KMS-11 (cell line): ENCODE data around the gene TMPRSS3.

Experiments used
- H2AFZ ChIP-seq: fragments of 200-600 bp; sonication (generic); 2 replicates; pipeline ENCODE4 v1.6.1; 2016; ENCODE audit warnings: antibody characterized with exemption, mixed run types, low read depth
- H3K27ac ChIP-seq: fragments of 200-600 bp; sonication (generic); 2 replicates; pipeline ENCODE4 v1.6.1; 2016; ENCODE audit warnings: mild to moderate bottlenecking, mixed run types
- H3K27me3 ChIP-seq: fragments of 200-600 bp; sonication (generic); 2 replicates; pipeline ENCODE4 v1.6.1; 2017; ENCODE audit warnings: mild to moderate bottlenecking, low read depth, mixed run types, moderate library complexity; ENCODE audit not compliant: insufficient read depth
- H3K36me3 ChIP-seq: fragments of 200-600 bp; sonication (generic); 2 replicates; pipeline ENCODE4 v1.6.1; 2017; ENCODE audit warnings: mild to moderate bottlenecking, mixed run types; ENCODE audit not compliant: insufficient read depth
- H3K4me1 ChIP-seq: fragments of 200-600 bp; sonication (generic); 2 replicates; pipeline ENCODE4 v1.6.1; 2016; ENCODE audit warnings: mild to moderate bottlenecking, low read depth, mixed run types; ENCODE audit not compliant: poor library complexity, severe bottlenecking
- H3K4me2 ChIP-seq: fragments of 200-600 bp; sonication (generic); 2 replicates; pipeline ENCODE4 v1.7.0; 2016; ENCODE audit warnings: mild to moderate bottlenecking, mixed run types
- H3K4me3 ChIP-seq: fragments of 200-600 bp; sonication (generic); IDR thresholded peaks from 2 replicates; pipeline ENCODE4 v1.6.1; 2017; ENCODE audit warnings: low read depth, low read length, mixed read lengths; ENCODE audit not compliant: insufficient read depth
- H3K79me2 ChIP-seq: fragments of 200-600 bp; sonication (generic); 2 replicates; pipeline ENCODE4 v1.6.1; 2016; ENCODE audit warnings: low read depth, mixed run types; ENCODE audit not compliant: insufficient read depth
- H3K9ac ChIP-seq: fragments of 200-600 bp; sonication (generic); 2 replicates; pipeline ENCODE4 v1.6.1; 2016; ENCODE audit warnings: mild to moderate bottlenecking, mixed run types
- H4K20me1 ChIP-seq: fragments of 200-600 bp; sonication (generic); 2 replicates; pipeline ENCODE4 v1.6.1; 2016; ENCODE audit warnings: mild to moderate bottlenecking, mixed run types; ENCODE audit not compliant: insufficient read depth
- CTCF ChIP-seq: fragments of 200-600 bp; sonication (generic); conservative IDR thresholded peaks from 2 replicates; pipeline ENCODE4 v1.6.1; 2017; ENCODE audit warnings: low read depth, mild to moderate bottlenecking, antibody characterized with exemption, low read length, moderate library complexity, mixed read lengths

The TMPRSS3 gene

GRCh38 chr21:42364304-42364865 is 31.5 kb downstream of the TMPRSS3 start:
- no peak for TF ChIP-seq CTCF
- Histone ChIP-seq H3K4me1 (no peaks in the 10 kb centered on the region), H3K27me3 (peaks cover 65% of the 10 kb centered on the region), H2AFZ (no peak overlapping the region), H3K27ac (no peak overlapping the region), H3K79me2 (no peaks in the 10 kb centered on the region), H3K4me3 (no peak overlapping the region), H3K4me2 (no peak overlapping the region), H3K9ac (no peak overlapping the region), H4K20me1 (no peaks in the 10 kb centered on the region), H3K36me3 (no peaks in the 10 kb centered on the region)

GRCh38 chr21:42363312-42363711 is 32.5 kb downstream of the TMPRSS3 start:
- no peaks in the 10 kb centered on the region for H3K79me2 ChIP-seq
- no peak for TF ChIP-seq CTCF
- H3K4me3 ChIP-seq, result no peak overlapping the region
- H3K27me3 ChIP-seq, result peaks cover 64% of the 10 kb centered on the region
- H4K20me1 ChIP-seq, result no peaks in the 10 kb centered on the region
- no peak overlapping the region for H3K9ac ChIP-seq
- no peaks in the 10 kb centered on the region for H3K4me1 ChIP-seq
- no peaks in the 10 kb centered on the region for H3K36me3 ChIP-seq
- H3K4me2 ChIP-seq, result no peak overlapping the region
- no peak overlapping the region for H2AFZ ChIP-seq
- no peak overlapping the region for H3K27ac ChIP-seq

- peaks cover 64% of the 10 kb centered on the region for H3K27me3 ChIP-seq
- H3K4me1 ChIP-seq, result no peaks in the 10 kb centered on the region
- TF ChIP-seq CTCF, result no peak
- no peaks in the 10 kb centered on the region for H3K79me2 ChIP-seq
- H3K27ac ChIP-seq, result no peak overlapping the region
- no peak overlapping the region for H2AFZ ChIP-seq
- H3K9ac ChIP-seq, result no peak overlapping the region
- H3K4me3 ChIP-seq, result no peak overlapping the region
- H4K20me1 ChIP-seq, result no peaks in the 10 kb centered on the region
- H3K36me3 ChIP-seq, result no peaks in the 10 kb centered on the region
- H3K4me2 ChIP-seq, result no peak overlapping the region
These were observed 33.2 kb downstream of the TMPRSS3 start for GRCh38 chr21:42362700-42363099.

GRCh38 chr21:42362198-42362597 is 33.7 kb downstream of the TMPRSS3 start:
- peaks cover 62% of the 10 kb centered on the region for H3K27me3 ChIP-seq
- no peaks in the 10 kb centered on the region for H3K4me1 ChIP-seq
- no peak overlapping the region for H3K4me2 ChIP-seq

More at GRCh38 chr21:42362198-42362597, 33.7 kb downstream of the TMPRSS3 start:
- Histone ChIP-seq H3K9ac (no peak overlapping the region), H3K27ac (no peak overlapping the region), H3K79me2 (no peaks in the 10 kb centered on the region), H3K4me3 (no peak overlapping the region), H2AFZ (no peak overlapping the region), H4K20me1 (no peaks in the 10 kb centered on the region), H3K36me3 (no peaks in the 10 kb centered on the region)
- no peak for TF ChIP-seq CTCF
